Skeletal muscle satellite cell (primary cell): Measurements from ENCODE around the gene KRT2.

Experiments used
- H3K27me3 ChIP-seq: 2 replicates; pipeline ENCODE4 v1.7.0; 2013; ENCODE audit warnings: low read length; ENCODE audit not compliant: control insufficient read depth, insufficient read depth
- H3K36me3 ChIP-seq: 2 replicates; pipeline ENCODE4 v1.7.0; 2013; ENCODE audit warnings: mild to moderate bottlenecking, control low read depth, low read length; ENCODE audit not compliant: insufficient read depth
- H3K4me1 ChIP-seq: 2 replicates; pipeline ENCODE4 v1.7.0; 2013; ENCODE audit warnings: low read length; ENCODE audit not compliant: control insufficient read depth, insufficient read depth
- H3K4me2 ChIP-seq: 2 replicates; pipeline ENCODE4 v1.7.0; 2013; ENCODE audit warnings: mild to moderate bottlenecking, low read length
- H3K4me3 ChIP-seq: 2 replicates; pipeline ENCODE4 v1.7.0; 2013; ENCODE audit warnings: low read length
- H3K9ac ChIP-seq: 2 replicates; pipeline ENCODE4 v1.7.0; 2013; ENCODE audit warnings: mild to moderate bottlenecking, low read depth, low read length, moderate library complexity
- H3K9me3 ChIP-seq: replicated peaks from 2 replicates; pipeline ENCODE4 v1.7.0; 2013; ENCODE audit warnings: mild to moderate bottlenecking, control low read depth, low read length

Gene KRT2

DNA sequence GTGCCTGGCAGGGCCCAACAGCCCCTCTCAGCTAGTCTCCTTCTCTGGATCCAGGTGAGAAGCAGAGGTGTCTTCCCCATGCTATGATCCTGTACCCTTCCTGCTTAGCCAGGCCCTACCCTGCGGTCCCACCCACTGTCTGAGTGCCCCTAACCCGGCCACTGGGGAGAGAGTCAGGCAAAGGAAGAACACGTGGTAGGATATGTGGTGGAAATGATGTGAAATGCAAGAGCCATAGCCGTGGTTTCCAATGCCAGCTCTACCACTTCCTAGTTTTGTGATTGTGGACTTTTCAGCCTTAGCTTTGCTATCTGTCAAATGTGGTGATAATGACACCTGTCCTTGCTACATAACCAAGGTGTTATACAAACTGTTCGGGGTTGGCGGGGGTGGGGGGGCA lies 15.8 kb downstream of the KRT2 start:
- no peak overlapping the region for H3K9ac ChIP-seq
- H3K27me3 ChIP-seq: peaks cover 56% of the 10 kb centered on the region
- no peak overlapping the region for H3K4me3 ChIP-seq
- no peaks in the 10 kb centered on the region for H3K9me3 ChIP-seq
- H3K4me1 ChIP-seq: no peaks in the 10 kb centered on the region
- no peaks in the 10 kb centered on the region for H3K36me3 ChIP-seq
- no peak overlapping the region for H3K4me2 ChIP-seq

DNA sequence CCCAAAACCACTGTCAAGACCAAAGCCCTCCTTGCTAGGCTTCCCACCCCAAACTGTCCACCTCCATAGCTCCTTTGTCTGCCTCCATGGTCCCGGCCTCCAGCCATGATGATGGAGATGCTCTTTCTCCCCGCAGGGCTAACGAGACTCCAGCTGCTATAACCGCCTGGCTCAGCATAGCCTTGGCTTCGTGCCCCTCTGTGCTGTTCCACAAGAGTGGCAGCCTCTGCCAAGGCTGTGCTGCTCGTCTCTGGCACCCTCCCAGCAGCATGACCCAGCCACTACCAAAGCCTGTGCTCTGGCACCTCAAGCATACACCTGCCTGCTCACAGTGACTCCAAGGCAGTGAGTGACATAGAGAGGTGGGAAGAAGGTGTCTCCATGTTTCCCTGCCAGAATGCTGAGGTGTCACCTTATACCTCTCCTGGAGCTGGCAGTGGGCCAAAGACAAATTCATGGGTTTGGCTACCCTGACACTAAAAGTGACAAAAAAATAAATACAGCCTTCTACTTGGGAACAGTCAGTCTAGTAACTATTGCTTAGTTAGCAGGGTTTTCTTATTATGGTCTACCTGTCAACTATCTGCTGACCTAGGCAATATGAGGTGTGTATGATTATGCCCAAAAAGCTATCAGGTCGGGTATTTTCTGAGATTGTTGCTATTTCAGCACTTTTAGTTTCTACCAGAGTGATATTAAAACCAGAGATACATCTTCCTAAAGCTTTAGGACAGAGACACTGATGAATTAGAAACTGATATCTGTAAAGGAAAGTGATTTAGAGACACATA lies 17.6 kb downstream of the KRT2 start:
- H3K4me2 ChIP-seq: no peak overlapping the region
- no peaks in the 10 kb centered on the region for H3K36me3 ChIP-seq
- H3K4me3 ChIP-seq: no peak overlapping the region
- H3K4me1 ChIP-seq: no peaks in the 10 kb centered on the region
- H3K27me3 ChIP-seq: peaks cover 60% of the 10 kb centered on the region
- H3K9me3 ChIP-seq: no peaks in the 10 kb centered on the region
- H3K9ac ChIP-seq: no peak overlapping the region

DNA sequence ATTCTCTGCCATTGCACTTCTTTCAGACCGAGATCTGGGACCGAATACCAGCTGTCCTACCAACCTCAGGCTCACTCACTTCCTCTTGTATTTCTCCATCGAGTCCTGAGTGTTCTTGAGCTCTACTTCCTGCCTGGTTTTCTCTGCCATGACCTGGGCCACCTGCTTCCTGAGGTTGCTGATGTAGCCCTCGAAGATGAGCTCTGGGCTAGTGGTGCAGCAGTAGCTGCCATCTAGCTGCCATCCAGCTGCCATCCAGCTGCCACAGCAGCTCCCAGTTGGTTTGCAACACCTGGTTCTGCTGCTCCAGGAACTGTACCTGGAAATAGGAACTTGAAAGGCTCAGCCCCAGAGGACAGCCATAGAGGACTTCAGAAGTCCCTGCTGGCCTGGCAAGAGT lies 18.6 kb downstream of the KRT2 start:
- Histone ChIP-seq H3K4me1 (no peaks in the 10 kb centered on the region), H3K36me3 (no peaks in the 10 kb centered on the region), H3K4me3 (no peak overlapping the region), H3K4me2 (no peak overlapping the region), H3K27me3 (peaks cover 64% of the 10 kb centered on the region), H3K9me3 (no peaks in the 10 kb centered on the region), H3K9ac (no peak overlapping the region)

DNA sequence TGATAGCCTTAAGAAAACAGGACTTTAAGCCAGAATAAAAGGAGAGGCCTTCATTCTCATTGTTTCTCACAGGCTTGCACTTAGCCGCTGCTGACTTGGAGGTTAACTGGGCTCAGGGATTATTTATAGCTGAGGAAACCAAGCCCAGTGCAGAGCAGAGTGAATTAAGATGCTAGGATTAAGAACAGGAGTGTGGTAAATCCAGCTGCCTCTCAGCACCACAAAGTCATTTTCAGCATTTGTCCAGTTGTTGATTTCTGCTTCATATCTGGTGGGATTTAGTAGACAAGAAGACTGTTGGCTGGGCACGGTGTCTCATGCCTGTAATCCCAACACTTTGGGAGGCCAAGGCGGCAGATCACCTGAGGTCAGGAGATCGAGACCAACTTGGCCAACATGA lies 19.4 kb downstream of the KRT2 start:
- H3K4me1 ChIP-seq: no peaks in the 10 kb centered on the region
- no peak overlapping the region for H3K4me3 ChIP-seq
- H3K9me3 ChIP-seq: no peaks in the 10 kb centered on the region

DNA sequence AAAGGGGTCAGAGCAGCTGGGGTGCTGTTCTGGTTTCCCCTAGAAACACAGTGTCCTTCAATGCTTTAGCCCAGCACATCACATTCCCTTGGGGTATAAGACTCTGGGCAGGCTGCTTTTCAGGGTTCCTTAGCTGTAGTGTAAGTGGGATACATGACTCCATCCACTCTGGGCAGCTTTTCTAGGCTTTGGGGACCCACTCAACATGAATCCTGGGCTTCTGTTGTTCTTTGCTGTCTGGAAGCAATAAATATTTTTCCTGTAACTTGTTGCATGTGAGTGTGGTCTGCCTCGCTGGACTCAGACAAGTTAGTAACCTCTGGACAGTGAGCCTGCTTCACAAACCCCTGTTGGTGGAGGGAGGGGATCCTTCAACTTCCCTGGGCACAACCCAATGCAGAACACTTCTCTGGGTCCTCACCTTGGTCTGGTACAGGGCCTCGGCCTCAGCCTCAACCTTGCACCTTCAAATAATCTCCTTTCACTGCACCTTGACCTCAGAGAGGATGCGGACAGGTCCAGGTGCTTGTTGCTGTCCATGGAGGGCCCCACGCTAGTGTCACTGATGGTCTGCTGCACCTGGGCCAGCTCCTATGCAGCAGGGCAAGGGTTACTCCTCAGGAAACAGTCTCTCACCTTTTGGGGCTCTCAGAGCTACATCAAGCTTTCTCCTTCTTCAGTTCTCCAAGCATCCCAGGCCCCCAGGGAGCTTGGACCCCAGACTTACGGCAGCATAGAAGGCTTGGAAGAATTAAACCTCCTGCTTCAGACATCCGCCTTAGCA lies 20.1 kb downstream of the KRT2 start:
- Histone ChIP-seq H3K36me3 (no peaks in the 10 kb centered on the region), H3K27me3 (peaks cover 72% of the 10 kb centered on the region), H3K4me1 (no peaks in the 10 kb centered on the region), H3K9ac (no peak overlapping the region), H3K4me3 (no peak overlapping the region), H3K9me3 (no peaks in the 10 kb centered on the region), H3K4me2 (no peak overlapping the region)

More for the DNA sequence above, 19.4 kb downstream of the KRT2 start:
- Histone ChIP-seq H3K4me2 (no peak overlapping the region), H3K27me3 (peaks cover 70% of the 10 kb centered on the region), H3K9ac (no peak overlapping the region), H3K36me3 (no peaks in the 10 kb centered on the region)

DNA sequence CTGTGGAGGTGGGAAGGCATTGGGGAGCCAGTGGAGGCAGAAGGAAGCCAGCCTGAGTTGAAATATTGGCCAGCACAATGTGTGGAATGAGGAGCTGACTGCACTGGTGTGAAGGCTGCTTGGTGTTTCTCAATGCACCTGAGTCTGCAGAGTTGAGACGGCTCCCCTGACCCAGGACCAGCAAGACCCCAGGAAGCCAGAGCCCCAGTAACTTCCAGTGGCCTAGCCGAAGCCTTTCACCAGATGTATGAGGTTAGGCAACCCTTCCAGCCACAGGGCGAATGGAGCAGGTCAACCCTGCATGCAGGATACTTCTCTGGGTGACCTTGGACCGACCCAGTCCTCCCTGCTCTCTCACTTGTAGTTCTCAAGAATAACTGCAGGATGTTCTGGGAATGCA lies 20.7 kb downstream of the KRT2 start:
- Histone ChIP-seq H3K27me3 (peaks cover 75% of the 10 kb centered on the region), H3K9ac (no peak overlapping the region), H3K4me1 (no peaks in the 10 kb centered on the region), H3K4me3 (no peak overlapping the region), H3K4me2 (no peak overlapping the region), H3K9me3 (no peaks in the 10 kb centered on the region), H3K36me3 (no peaks in the 10 kb centered on the region)

GRCh38 chr12:52630599-52631200 lies 21.3 kb downstream of the KRT2 start:
- H3K4me2 ChIP-seq: no peak overlapping the region
- no peaks in the 10 kb centered on the region for H3K9me3 ChIP-seq
- peaks cover 77% of the 10 kb centered on the region for H3K27me3 ChIP-seq
- H3K9ac ChIP-seq: no peak overlapping the region
- H3K4me3 ChIP-seq: no peak overlapping the region
- no peaks in the 10 kb centered on the region for H3K4me1 ChIP-seq
- no peaks in the 10 kb centered on the region for H3K36me3 ChIP-seq

- Histone ChIP-seq H3K9me3 (no peaks in the 10 kb centered on the region), H3K9ac (no peak overlapping the region), H3K4me3 (no peak overlapping the region), H3K27me3 (peaks cover 78% of the 10 kb centered on the region), H3K36me3 (no peaks in the 10 kb centered on the region), H3K4me2 (no peak overlapping the region), H3K4me1 (no peaks in the 10 kb centered on the region)
These were observed 22.0 kb downstream of the KRT2 start for GRCh38 chr12:52630008-52630500.

DNA sequence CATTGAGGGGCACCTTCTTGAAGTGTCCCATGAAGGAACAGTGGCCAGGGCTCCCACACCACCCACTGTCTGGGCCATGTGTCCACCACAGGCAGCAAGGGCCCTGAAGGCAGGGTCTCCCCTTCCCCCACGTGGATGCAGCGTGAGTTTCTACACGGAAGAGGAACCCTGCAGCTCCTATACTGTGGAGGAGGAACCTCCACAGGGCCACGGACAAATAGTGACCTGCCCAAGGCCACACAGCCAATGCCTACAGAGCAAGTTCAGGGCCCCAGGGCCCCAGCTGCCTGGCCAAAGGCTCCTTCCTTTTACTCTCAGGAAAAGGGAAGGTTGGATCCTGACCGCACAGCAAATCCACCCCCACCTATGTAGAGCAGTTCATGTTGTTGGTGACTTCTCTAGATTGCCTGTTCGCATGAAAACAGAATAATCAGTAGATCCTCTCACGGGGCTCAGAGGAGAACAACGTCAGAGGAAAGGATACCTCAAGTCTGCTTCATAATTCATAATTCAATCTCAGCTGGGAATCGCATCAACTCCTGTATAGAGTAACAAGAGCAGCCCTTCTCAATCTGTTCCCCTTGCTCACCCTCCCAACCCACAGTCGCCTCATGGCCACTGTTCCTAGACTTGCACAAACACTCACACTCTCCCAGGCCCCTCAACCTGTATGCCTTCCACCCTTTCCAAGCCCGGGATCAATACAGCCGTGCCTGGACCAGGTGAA lies 22.6 kb downstream of the KRT2 start:
- Histone ChIP-seq H3K4me2 (no peak overlapping the region), H3K9ac (no peak overlapping the region), H3K4me1 (no peaks in the 10 kb centered on the region), H3K27me3 (peaks cover 72% of the 10 kb centered on the region), H3K4me3 (no peak overlapping the region), H3K36me3 (no peaks in the 10 kb centered on the region), H3K9me3 (no peaks in the 10 kb centered on the region)

GRCh38 chr12:52628841-52629240 lies 23.2 kb downstream of the KRT2 start:
- Histone ChIP-seq H3K9ac (no peak overlapping the region), H3K36me3 (no peaks in the 10 kb centered on the region), H3K4me1 (no peaks in the 10 kb centered on the region), H3K4me3 (no peak overlapping the region), H3K9me3 (no peaks in the 10 kb centered on the region), H3K27me3 (peaks cover 66% of the 10 kb centered on the region), H3K4me2 (no peak overlapping the region)

DNA sequence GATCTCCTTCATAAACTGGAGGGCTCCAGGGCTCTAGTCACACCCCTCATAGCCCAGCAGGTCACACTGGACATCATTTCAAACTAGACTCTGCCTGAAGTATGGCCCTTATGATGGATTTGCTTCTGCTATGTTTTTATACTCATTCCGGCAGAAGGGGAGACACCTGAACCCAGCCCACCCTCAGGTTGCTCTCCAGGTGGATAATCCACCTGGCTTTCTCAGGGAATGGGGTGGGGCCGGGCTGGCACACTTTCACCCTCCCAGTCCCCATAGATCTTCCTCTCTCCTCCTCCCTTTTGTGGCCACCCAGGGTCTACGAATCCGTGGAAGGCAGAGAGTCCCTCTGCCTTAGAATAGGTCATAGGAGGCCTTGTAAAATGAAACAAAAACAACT lies 23.9 kb downstream of the KRT2 start:
- no peaks in the 10 kb centered on the region for H3K36me3 ChIP-seq
- H3K4me1 ChIP-seq: no peaks in the 10 kb centered on the region
- peaks cover 59% of the 10 kb centered on the region for H3K27me3 ChIP-seq
- H3K9me3 ChIP-seq: no peaks in the 10 kb centered on the region
- no peak overlapping the region for H3K4me3 ChIP-seq
- H3K9ac ChIP-seq: no peak overlapping the region
- H3K4me2 ChIP-seq: no peak overlapping the region
